ENCODE measurements around the gene RELN.

DNA sequence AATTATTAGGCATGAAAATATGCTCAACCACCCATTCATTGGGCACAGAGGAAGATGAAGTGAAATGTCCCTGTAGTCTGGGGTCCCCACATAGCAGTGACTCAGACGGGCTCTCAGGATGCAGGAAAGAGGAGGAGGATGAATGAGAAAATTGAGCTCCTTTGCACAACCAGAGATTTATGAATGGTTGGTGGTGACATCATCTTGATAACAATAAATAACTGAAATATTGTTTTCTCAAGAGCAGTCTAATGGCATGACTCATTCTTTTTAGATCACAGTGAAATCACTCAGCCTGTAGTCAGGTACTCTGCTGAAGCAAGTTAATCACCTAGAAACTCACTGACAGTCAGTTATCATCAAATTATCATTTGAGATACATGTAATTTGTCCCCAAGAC, 254.1 kb downstream of the RELN start:
- TF ChIP-seq SP1 (IDR thresholded peaks at IDR 0.05) (no peak), NFRKB (IDR thresholded peaks at IDR 0.05) (no peak), FOXK2 (IDR thresholded peaks at IDR 0.05) (no peak), SUZ12 (IDR thresholded peaks at IDR 0.05) (no peak), BHLHE40 (IDR thresholded peaks at IDR 0.05; ENCODE audit: borderline replicate concordance) (no peak), ARNT (IDR thresholded peaks at IDR 0.05) (no peak), L3MBTL2 (conservative IDR thresholded peaks at IDR 0.05) (no peak), FOXM1 (IDR thresholded peaks at IDR 0.05; ENCODE audit: borderline replicate concordance) (no peak), HDGF (IDR thresholded peaks at IDR 0.05; ENCODE audit: borderline replicate concordance) (no peak), ELF4 (IDR thresholded peaks at IDR 0.05) (no peak), TARDBP (IDR thresholded peaks at IDR 0.05) (no peak)
- TF ChIP-seq, protein P1, sequence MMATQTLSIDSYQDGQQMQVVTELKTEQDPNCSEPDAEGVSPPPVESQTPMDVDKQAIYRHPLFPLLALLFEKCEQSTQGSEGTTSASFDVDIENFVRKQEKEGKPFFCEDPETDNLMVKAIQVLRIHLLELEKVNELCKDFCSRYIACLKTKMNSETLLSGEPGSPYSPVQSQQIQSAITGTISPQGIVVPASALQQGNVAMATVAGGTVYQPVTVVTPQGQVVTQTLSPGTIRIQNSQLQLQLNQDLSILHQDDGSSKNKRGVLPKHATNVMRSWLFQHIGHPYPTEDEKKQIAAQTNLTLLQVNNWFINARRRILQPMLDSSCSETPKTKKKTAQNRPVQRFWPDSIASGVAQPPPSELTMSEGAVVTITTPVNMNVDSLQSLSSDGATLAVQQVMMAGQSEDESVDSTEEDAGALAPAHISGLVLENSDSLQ (IDR thresholded peaks at IDR 0.05): no peak

Measured in HEK293T (cell line).